Activated CD4-positive, CD25-positive, alpha-beta regulatory T cell treated with anti-CD3 and anti-CD28 coated beads, Interleukin-2, amount 50 U/mL, for 16 hours (primary cell): Measurements from ENCODE around the gene ANKRD6.
"Not testable (repeated sequence)": the region's sequence is repeated elsewhere in the genome, so short reads cannot be mapped to it uniquely, and the experiment has no call there.

Experiments
- DNase-seq: peaks from one replicate; pipeline ENCODE4 v3.0.0-alpha.2; 2020; ENCODE audit warnings: low read depth, low spot score

Gene ANKRD6

GRCh38 chr6:89602166-89602565 lies 169.2 kb downstream of the ANKRD6 start:
- no peak for DNase-seq

- DNase-seq: no peak
These were observed 171.7 kb downstream of the ANKRD6 start for GRCh38 chr6:89604653-89605052.

GRCh38 chr6:89605861-89606260 lies 172.9 kb downstream of the ANKRD6 start:
- no peak for DNase-seq

DNA sequence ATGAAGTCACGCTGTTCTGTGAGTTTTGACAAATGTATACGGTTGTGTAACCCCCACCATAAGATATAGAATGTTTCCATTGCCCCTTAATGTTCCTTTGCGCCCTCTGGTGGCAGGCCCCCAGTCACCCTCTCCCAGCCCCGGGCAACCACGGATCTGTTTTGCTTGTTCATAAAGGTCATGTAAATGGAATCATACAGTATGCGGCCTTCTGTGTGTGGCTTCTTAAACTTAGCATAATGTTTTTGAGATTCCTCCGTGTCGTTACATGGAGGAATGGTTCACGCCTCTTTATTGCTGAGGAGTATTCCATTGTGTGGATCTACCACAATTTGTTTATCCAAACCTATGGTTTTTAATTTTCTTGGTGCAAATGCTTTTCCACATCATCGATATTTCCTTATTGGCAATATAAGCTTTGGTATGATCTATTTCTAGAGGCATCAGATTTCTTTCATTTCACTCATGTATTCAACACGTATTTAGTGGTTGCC lies 177.2 kb downstream of the ANKRD6 start:
- DNase-seq: peak; percentile 55

DNA sequence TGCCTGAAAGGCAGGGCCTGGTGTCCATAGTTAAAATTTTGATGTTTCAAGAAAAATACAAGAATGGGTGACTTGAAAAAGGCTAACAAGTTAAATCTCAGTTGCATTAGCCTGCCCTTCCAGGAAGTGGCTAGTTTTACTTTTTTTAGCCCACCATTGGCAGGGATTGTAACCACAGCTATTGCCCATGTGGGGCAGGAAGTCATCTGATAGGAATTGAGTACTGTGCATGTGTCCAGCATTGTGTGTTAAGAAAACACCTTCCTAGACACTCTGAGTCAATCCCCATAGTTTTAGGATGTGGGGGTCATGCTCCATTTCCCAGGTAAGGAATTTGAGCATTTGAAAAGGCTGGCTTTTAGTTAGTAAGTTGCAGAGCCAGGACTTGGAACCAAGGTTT lies 178.7 kb downstream of the ANKRD6 start:
- no peak for DNase-seq

GRCh38 chr6:89612121-89612520 lies 179.2 kb downstream of the ANKRD6 start:
- no peak for DNase-seq

DNA sequence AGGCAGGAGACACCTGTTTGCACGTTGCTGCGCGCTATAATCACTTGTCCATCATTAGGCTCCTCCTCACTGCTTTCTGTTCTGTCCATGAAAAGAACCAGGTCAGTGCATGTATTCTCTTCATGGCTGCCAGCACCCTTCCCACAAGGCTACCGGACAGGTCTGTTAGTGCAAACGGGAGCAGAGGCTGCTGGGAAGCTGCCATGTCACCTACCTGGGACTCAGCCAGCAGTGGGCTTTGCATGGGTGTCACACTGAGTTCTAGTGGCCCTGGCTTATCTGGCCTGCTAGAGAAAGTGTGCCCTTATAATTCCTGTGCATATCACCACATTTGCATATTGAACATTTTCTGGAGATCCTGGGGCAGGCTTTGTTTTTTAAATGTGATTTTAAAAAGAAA lies 180.8 kb downstream of the ANKRD6 start:
- DNase-seq: no peak

- DNase-seq: no peak
These were observed 182.9 kb downstream of the ANKRD6 start for GRCh38 chr6:89615882-89616281.

GRCh38 chr6:89616531-89616930 lies 183.6 kb downstream of the ANKRD6 start:
- DNase-seq: no peak

DNA sequence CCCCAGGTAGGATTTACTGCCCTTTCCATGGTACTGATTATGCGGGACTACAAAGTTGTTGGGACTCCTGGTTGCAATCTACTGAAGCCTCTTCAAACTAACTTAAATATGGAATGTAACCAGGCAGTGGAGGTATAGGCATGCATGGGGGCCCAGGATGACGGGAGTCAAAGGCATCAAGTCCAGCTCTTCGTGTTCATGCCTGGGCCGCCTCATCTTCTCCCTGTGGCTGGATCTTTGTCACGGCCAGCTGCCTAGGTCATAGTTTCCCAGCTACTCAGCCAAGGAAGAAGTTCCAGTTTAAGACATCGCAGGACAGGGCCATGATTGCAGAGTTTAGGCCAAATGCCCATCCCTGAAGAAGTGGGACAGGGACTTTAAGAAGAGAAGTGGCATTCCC lies 185.1 kb downstream of the ANKRD6 start:
- DNase-seq: no peak

DNA sequence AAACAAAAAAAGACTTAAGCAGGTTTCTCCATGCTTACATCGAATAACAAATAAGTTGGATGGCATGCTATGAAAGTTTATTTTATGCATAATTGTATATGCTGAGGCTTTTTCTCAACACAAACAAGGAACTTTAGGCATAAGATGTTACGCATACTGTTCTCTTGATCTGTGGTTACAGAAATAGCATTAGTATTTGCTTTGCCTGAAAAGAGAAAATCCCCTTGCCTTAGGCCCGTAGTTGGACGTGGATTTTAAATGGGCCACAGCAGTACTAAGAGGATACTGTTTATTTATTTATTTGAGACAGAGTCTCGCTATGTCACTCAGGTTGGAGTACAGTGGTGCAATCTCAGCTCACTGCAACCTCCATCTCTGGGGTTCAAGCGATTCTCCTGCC lies 186.6 kb downstream of the ANKRD6 start:
- no peak for DNase-seq

GRCh38 chr6:89623749-89624148 lies 190.8 kb downstream of the ANKRD6 start:
- no peak for DNase-seq

DNA sequence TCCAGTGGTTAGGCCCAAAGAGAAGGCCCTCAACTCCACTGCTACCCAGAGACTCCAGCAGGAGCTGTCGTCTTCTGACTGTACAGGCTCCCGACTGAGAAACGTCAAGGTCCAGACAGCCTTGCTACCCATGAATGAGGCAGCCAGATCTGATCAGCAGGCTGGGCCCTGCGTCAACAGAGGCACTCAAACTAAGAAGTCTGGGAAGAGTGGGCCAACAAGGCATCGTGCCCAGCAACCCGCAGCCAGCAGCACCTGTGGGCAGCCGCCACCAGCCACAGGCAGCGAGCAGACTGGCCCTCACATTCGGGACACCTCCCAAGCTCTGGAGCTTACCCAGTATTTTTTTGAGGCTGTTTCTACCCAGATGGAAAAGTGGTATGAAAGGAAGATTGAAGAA lies 197.5 kb downstream of the ANKRD6 start:
- DNase-seq: no peak

DNA sequence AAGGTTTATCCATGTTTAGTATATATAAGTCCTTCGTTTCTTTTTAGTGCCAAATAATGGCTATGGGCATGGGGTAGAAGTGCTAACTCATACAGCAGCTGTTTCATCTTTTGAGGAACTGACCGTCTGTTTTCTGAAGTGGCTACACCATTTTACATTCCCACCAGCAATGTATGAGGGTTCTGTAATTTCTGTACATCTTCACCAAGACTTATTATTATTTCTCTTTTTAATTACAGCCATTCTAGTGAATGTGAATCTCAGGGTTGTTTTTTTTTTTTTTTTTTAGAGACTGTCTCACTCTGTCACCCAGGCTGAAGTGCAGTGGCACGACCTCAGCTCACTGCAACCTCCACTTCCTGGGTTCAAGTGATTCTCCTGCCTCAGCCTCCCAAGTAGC lies 203.5 kb downstream of the ANKRD6 start:
- not testable (repeated sequence) for DNase-seq

DNA sequence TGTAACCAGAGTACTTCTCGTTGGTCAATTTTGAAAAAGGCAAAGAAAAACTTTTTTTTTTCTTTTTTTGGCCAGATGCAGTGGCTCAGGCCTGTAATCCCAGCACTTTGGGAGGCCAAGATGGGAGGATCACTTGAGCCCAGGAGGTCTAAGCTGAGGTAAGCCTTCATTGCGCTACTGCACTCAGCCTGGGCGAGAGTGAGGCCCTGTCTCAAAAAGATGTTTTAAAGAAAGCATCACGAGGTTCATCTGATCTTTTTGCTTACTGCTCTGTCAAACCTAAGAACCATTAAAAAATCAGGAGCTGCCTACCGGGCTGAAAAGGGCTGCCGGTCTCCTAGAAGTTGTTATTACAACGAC lies 205.0 kb downstream of the ANKRD6 start:
- no peak for DNase-seq

GRCh38 chr6:89638320-89639195 lies 205.6 kb downstream of the ANKRD6 start, which contains the start of gene LYRM2:
Gene LYRM2, minus strand, starts transcription at chr6:89638747. Its CDS starts 31 bp downstream, at chr6:89638716.
- DNase-seq: peak; percentile 87

GRCh38 chr6:89640804-89641203 lies 207.9 kb downstream of the ANKRD6 start:
- DNase-seq: no peak

DNA sequence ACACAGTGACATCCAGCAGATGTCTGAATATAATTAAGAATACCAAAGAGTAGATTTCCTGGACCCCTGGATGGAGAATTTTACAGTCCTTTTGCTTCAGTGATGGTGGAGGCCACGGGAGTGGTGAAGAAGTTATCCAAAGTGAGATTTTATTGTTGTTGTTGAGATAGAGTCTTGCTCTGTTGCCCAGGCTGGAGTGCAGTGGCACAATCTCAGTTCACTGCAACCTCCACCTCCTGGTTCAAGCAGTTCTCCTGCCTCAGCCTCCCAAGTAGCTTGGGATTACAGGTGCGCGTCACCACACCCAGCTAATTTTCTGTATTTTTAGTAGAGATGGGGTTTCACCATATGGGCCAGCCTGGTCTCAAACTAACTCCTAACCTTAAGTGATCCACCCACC lies 208.6 kb downstream of the ANKRD6 start:
- DNase-seq: not testable (repeated sequence)

DNA sequence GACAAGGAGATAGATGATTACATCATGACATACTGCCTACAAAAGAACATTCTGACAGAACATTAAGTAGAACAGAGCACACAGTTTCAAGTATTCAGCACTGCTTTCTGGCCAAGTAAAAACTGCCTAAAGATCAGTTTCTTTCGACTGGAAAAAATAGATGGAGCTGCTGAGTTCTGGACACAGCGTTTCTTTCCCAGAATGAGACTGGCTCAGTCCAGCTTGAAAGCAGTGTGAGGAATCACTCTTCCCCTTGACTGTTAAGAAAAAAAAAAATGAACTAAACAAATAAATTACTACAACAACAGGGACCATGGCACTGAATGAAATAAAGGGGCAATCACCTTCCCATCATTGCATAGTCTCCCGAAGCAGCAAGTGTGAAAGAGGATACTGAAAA lies 210.0 kb downstream of the ANKRD6 start:
- DNase-seq: no peak

GRCh38 chr6:89643406-89643805 lies 210.5 kb downstream of the ANKRD6 start:
- no peak for DNase-seq

- no peak for DNase-seq
These were observed 211.9 kb downstream of the ANKRD6 start for GRCh38 chr6:89644864-89645263.

- no peak for DNase-seq
These were observed 216.7 kb downstream of the ANKRD6 start for GRCh38 chr6:89649682-89650081.

GRCh38 chr6:89650579-89650978 lies 217.6 kb downstream of the ANKRD6 start:
- DNase-seq: no peak
